ENCODE results near the gene MGAT4A. TPM values are rescaled to one million over a fixed set of nuclear protein-coding genes. Genes with fewer than 3 reads are reported as not detected.

Gene MGAT4A
- total and polyA plus RNA-seq, 2 of the 13 experiments (the other 11 are each of a cell fraction or from before 2014, with no cell fraction given), result 47.2 to 90.9 TPM

- TF ChIP-seq SKIL (CRISPR knock-in tag; IDR thresholded peaks at IDR 0.05; ENCODE audit: borderline replicate concordance) (no peak), NFE2L2 (IDR thresholded peaks at IDR 0.05; ENCODE audit: low read length) (no peak), RAD21 (CRISPR knock-in tag; IDR thresholded peaks at IDR 0.05) (no peak), TBX2 (CRISPR knock-in tag; IDR thresholded peaks at IDR 0.05; ENCODE audit: borderline replicate concordance) (peak; percentile 66), RXRB (CRISPR knock-in tag; IDR thresholded peaks at IDR 0.05; ENCODE audit: borderline replicate concordance) (no peak; the same call in 1 of the 2 replicates), TOPORS (CRISPR knock-in tag; IDR thresholded peaks at IDR 0.05) (no peak), ZNF747 (CRISPR knock-in tag; IDR thresholded peaks at IDR 0.05; ENCODE audit: borderline replicate concordance) (no peak), CERS6 (CRISPR knock-in tag; IDR thresholded peaks at IDR 0.05) (no peak), NFYB (CRISPR knock-in tag; IDR thresholded peaks at IDR 0.05) (no peak), SOX6 (IDR thresholded peaks at IDR 0.05) (no peak), SOX6 (CRISPR knock-in tag; IDR thresholded peaks at IDR 0.05) (0 out of 2 replicates have a peak, but pooled peaks have one; percentile 29), FOXA1 (IDR thresholded peaks at IDR 0.05) (no peak), FOXA1 (CRISPR knock-in tag; IDR thresholded peaks at IDR 0.05) (peak; percentile 79), PHB2 (IDR thresholded peaks at IDR 0.05; ENCODE audit: partially characterized antibody) (no peak), ZMYM4 (CRISPR knock-in tag; IDR thresholded peaks at IDR 0.05) (no peak), PRDM10 (CRISPR knock-in tag; IDR thresholded peaks at IDR 0.05; ENCODE audit: low read depth) (no peak), ZBTB39 (CRISPR knock-in tag; IDR thresholded peaks at IDR 0.05) (no peak), ZNF260 (CRISPR knock-in tag; IDR thresholded peaks at IDR 0.05; ENCODE audit: borderline replicate concordance, low read depth) (no peak), KDM2A (CRISPR knock-in tag; IDR thresholded peaks at IDR 0.05; ENCODE audit: borderline replicate concordance, low read depth) (no peak; the same call in 1 of the 2 replicates)
Observed at GRCh38 chr2:98768384-98769113, 37.6 kb upstream of the MGAT4A start (continued).
